GM21367 (cell line): ENCODE results near the gene HAPSTR1.

Source experiments
- ATAC-seq: cut with Tn5 transposase; IDR thresholded peaks from one replicate; pipeline ENCODE4 v1.9.1; 2021; ENCODE audit not compliant: unreplicated experiment

The HAPSTR1 gene

GRCh38 chr16:9095656-9096397 lies 4.4 kb downstream of the HAPSTR1 start:
- no peak for ATAC-seq

- no peak for ATAC-seq
These were observed 5.0 kb downstream of the HAPSTR1 start for GRCh38 chr16:9096416-9096952.

- no peak for ATAC-seq
These were observed 6.1 kb downstream of the HAPSTR1 start for GRCh38 chr16:9097266-9098219.

GRCh38 chr16:9098377-9099090 lies 7.1 kb downstream of the HAPSTR1 start:
- ATAC-seq: no peak

GRCh38 chr16:9099131-9099625 lies 7.7 kb downstream of the HAPSTR1 start:
- ATAC-seq: no peak

GRCh38 chr16:9102379-9102778 lies 10.9 kb downstream of the HAPSTR1 start:
- ATAC-seq: no peak

GRCh38 chr16:9102943-9103342 lies 11.5 kb downstream of the HAPSTR1 start:
- ATAC-seq: no peak

GRCh38 chr16:9103546-9103945 lies 12.1 kb downstream of the HAPSTR1 start:
- no peak for ATAC-seq

- ATAC-seq: no peak
These were observed 13.7 kb downstream of the HAPSTR1 start for GRCh38 chr16:9105189-9105588.

- no peak for ATAC-seq
These were observed 15.9 kb downstream of the HAPSTR1 start for GRCh38 chr16:9107025-9107970.

- ATAC-seq: no peak
These were observed 17.8 kb downstream of the HAPSTR1 start for GRCh38 chr16:9109255-9109654.

- ATAC-seq: no peak
These were observed 20.9 kb downstream of the HAPSTR1 start for GRCh38 chr16:9112166-9112843.

- ATAC-seq: no peak
These were observed 21.4 kb downstream of the HAPSTR1 start for GRCh38 chr16:9112844-9113186.

GRCh38 chr16:9113707-9114106 lies 22.3 kb downstream of the HAPSTR1 start:
- no peak for ATAC-seq

GRCh38 chr16:9114112-9114511 lies 22.7 kb downstream of the HAPSTR1 start:
- ATAC-seq: no peak

- ATAC-seq: no peak
These were observed 23.4 kb downstream of the HAPSTR1 start for GRCh38 chr16:9114842-9115241.

- no peak for ATAC-seq
These were observed 23.8 kb downstream of the HAPSTR1 start for GRCh38 chr16:9115277-9115676.

GRCh38 chr16:9116141-9116540 lies 24.7 kb downstream of the HAPSTR1 start:
- ATAC-seq: no peak

GRCh38 chr16:9118170-9118569 lies 26.7 kb downstream of the HAPSTR1 start:
- ATAC-seq: no peak
